ENCODE results near the gene SPIN2A.
"Not testable (repeated sequence)": the region's sequence is repeated elsewhere in the genome, so short reads cannot be mapped to it uniquely, and the experiment has no call there.

The SPIN2A gene

DNA sequence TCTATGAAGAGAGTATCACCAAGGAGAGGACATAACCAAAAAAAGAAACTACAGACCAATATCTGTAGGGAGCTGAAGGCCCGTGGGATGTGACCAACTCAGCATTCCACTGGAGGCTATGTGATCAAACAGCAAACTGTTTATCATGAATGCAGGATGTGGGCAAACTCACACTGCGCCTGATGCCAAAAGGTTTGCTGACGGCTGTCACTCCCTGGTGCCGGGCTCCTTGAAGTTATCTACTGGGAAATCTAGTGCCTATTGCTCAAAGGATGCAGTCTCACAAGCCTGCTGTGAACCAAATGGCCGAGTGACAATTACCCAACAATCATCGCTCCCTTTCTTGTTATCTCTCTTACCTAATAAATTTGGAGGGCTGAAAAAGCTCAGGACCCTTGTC is 34.3 kb downstream of the SPIN2A start:
- not testable (repeated sequence) for DNase-seq (ENCODE audit: low read depth in 2 of 2)
